Ectodermal cell (in vitro differentiated cells): ENCODE results near the gene KIAA0753.

ENCODE experiments used
- H3K27ac ChIP-seq: 2 replicates; pipeline ENCODE4 v1.7.0; 2013; ENCODE audit warnings: mild to moderate bottlenecking, low read depth, low read length; ENCODE audit not compliant: insufficient read depth, poor library complexity, severe bottlenecking
- H3K27me3 ChIP-seq: 2 replicates; pipeline ENCODE4 v1.7.0; 2013; ENCODE audit warnings: mild to moderate bottlenecking, low read length; ENCODE audit not compliant: insufficient read depth, control insufficient read depth, poor library complexity, severe bottlenecking
- H3K36me3 ChIP-seq: one replicate; pipeline ENCODE4 v1.7.0; 2013; ENCODE audit warnings: low read length; ENCODE audit not compliant: control insufficient read depth, insufficient read depth
- H3K4me1 ChIP-seq: one replicate; pipeline ENCODE4 v1.7.0; 2013; ENCODE audit warnings: low read length; ENCODE audit not compliant: control insufficient read depth, insufficient read depth
- H3K4me3 ChIP-seq: 2 replicates; pipeline ENCODE4 v1.7.0; 2013; ENCODE audit warnings: low read depth, low read length, control low read depth; ENCODE audit not compliant: insufficient read depth
- H3K9me3 ChIP-seq: 2 replicates; pipeline ENCODE4 v1.7.0; 2013; ENCODE audit warnings: mild to moderate bottlenecking, low read length, moderate library complexity; ENCODE audit not compliant: control insufficient read depth
- WGBS, 2 experiments: methylation state at CpG; one replicate each; pipeline ENCODE4 v1.1.7; 2013; ENCODE audit warnings: missing lambda C conversion rate in 2 of 2; 5-methylcytosine and 5-hydroxymethylcytosine counted together

The KIAA0753 gene

DNA sequence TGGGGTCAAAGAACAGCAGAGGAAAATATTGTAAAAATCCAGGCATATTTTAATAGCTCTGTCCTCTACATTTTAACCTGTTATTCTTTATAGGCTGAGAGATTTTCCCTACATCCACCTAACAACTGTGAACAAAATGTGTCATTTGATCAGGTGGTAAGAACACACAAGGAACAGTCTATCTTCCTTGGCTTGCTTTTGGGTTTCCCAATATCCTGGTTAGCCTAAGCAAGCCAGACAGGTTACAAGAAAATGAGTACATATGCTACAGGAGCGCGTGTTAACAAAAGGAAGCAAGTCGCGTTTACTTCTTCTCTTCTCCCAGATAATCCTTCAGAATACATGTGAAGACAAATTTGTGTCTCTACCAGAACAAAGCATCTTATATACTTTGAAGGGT lies 53.2 kb downstream of the KIAA0753 start:
- peaks cover 62% of the 10 kb centered on the region for H3K36me3 ChIP-seq

DNA sequence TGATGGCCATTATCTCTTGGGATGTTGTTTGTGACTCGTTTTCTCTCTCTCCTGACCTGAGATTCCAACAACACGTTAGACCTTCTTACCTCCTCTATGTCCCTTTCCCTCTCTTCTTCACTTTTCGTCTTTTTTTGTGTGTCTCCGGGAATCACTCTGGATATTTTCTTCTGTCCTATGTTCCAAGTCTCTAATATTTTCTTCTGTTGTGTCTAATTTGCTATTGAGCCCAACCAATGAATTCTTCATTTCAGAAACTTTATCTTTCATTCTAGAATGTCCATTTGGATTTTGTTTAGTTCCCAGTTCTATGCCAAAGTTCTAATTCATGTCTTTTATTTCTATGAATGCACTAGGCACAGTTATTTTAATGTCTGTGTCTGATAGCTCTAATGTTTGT lies 57.1 kb downstream of the KIAA0753 start:
- Histone ChIP-seq H3K36me3 (peaks cover 55% of the 10 kb centered on the region), H3K9me3 (peaks cover 8% of the 10 kb centered on the region), H3K27me3 (no peaks in the 10 kb centered on the region), H3K4me1 (no peaks in the 10 kb centered on the region), H3K27ac (no peak overlapping the region), H3K4me3 (no peak overlapping the region)
- WGBS, 2 experiments, result 92 to 98% methylated on average over 4 of the region's 4 CpGs

More for the DNA sequence above, 53.2 kb downstream of the KIAA0753 start:
- H3K27ac ChIP-seq, result no peak overlapping the region
- 95 to 98% methylated on average over 4 of the region's 4 CpGs for WGBS, 2 experiments
- H3K4me3 ChIP-seq, result no peak overlapping the region
- H3K4me1 ChIP-seq, result no peaks in the 10 kb centered on the region
- H3K9me3 ChIP-seq, result peaks cover 8% of the 10 kb centered on the region
- H3K27me3 ChIP-seq, result no peaks in the 10 kb centered on the region

DNA sequence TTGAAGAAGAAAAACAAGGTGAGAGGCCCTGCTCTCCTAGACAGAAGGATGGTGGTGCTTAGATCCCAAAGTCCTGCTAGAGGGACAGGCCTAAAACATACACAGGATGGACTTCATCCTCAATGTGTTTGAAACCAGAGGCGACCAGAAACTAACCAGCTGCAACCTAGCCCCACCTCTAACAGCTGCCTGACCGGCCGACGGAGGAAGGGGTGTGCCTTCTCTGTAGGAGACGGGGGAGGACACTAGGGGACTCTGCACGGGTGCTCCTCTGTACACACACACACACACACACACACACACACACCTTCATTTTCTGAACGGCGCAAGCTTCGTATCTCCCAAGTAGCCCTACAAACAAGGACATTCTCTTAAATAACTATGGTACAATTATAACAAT lies 59.9 kb downstream of the KIAA0753 start:
- Histone ChIP-seq H3K4me3 (no peak overlapping the region), H3K4me1 (peaks cover 2% of the 10 kb centered on the region), H3K27me3 (no peaks in the 10 kb centered on the region), H3K27ac (no peak overlapping the region), H3K36me3 (peaks cover 48% of the 10 kb centered on the region), H3K9me3 (peaks cover 8% of the 10 kb centered on the region)
- 85 to 96% methylated on average over 9 of the region's 9 CpGs for WGBS, 2 experiments

DNA sequence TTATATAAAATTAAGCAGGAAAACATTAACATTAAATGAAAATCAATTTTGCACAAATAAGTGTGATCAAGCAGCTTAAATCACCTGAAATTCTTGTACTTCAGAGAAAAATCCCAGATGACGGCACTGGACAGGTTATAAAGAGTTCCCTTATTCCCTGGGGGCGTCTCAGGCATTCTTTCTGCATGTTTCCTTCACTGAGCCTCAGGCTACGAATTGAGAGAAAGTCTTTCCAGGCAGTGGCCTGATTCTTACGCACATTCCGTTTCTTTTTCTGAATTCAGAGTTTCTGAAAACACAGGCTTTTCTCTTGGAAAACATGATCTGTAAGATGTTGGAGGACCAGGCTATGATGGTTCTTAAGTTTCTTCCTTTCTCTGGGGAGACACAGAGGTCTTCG lies 62.0 kb downstream of the KIAA0753 start:
- Histone ChIP-seq H3K27me3 (no peaks in the 10 kb centered on the region), H3K36me3 (peaks cover 26% of the 10 kb centered on the region), H3K9me3 (peaks cover 7% of the 10 kb centered on the region), H3K4me3 (no peak overlapping the region), H3K4me1 (peaks cover 10% of the 10 kb centered on the region), H3K27ac (no peak overlapping the region)
- WGBS, 2 experiments, result 86 to 89% methylated on average over 6 of the region's 6 CpGs

DNA sequence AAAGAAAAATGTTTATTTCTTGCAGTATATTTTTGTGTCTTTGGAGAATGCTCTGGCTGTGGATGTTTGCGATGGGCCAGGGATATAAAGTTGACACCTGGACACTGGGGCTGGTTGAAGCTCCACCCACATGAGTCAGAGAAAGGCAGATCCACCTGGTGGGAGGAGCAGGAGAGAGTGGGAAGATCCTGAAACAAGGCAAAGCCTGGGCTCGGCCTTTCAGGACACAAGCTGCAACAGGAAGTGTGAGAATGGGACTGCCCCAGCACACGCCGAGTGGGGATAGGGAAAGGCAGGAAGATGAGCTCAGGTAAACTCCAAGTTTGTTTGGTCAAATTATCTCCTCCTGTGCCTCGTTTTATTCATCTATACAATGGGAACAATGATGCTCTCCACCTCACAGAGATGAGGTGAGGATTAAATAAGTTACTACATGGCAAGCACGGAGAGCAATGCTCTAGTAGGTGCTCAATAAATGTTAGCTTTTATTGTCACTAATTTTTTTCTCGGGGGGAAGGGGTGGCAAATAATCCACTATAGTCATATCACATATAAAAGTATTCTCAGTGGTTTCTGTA lies 62.7 kb downstream of the KIAA0753 start:
- Histone ChIP-seq H3K9me3 (no peaks in the 10 kb centered on the region), H3K36me3 (peaks cover 19% of the 10 kb centered on the region), H3K4me3 (no peak overlapping the region), H3K4me1 (peaks cover 10% of the 10 kb centered on the region), H3K27me3 (no peaks in the 10 kb centered on the region), H3K27ac (no peak overlapping the region)
- 89 to 90% methylated on average over 6 to 7 of the region's 7 CpGs for WGBS, 2 experiments

GRCh38 chr17:6576038-6576785 lies 64.3 kb downstream of the KIAA0753 start:
- WGBS, 2 experiments, result 94 to 95% methylated on average over 7 of the region's 7 CpGs
- H3K36me3 ChIP-seq, result peaks cover 9% of the 10 kb centered on the region
- no peak overlapping the region for H3K27ac ChIP-seq
- H3K4me1 ChIP-seq, result peaks cover 13% of the 10 kb centered on the region
- H3K27me3 ChIP-seq, result no peaks in the 10 kb centered on the region
- no peak overlapping the region for H3K4me3 ChIP-seq
- no peaks in the 10 kb centered on the region for H3K9me3 ChIP-seq

- H3K27ac ChIP-seq, result no peak overlapping the region
- H3K4me3 ChIP-seq, result no peak overlapping the region
- peaks cover 19% of the 10 kb centered on the region for H3K4me1 ChIP-seq
- no peaks in the 10 kb centered on the region for H3K9me3 ChIP-seq
- H3K36me3 ChIP-seq, result peaks cover 9% of the 10 kb centered on the region
- 88 to 90% methylated on average over 5 of the region's 5 CpGs for WGBS, 2 experiments
- no peaks in the 10 kb centered on the region for H3K27me3 ChIP-seq
Observed at GRCh38 chr17:6575596-6575988, 64.9 kb downstream of the KIAA0753 start.

DNA sequence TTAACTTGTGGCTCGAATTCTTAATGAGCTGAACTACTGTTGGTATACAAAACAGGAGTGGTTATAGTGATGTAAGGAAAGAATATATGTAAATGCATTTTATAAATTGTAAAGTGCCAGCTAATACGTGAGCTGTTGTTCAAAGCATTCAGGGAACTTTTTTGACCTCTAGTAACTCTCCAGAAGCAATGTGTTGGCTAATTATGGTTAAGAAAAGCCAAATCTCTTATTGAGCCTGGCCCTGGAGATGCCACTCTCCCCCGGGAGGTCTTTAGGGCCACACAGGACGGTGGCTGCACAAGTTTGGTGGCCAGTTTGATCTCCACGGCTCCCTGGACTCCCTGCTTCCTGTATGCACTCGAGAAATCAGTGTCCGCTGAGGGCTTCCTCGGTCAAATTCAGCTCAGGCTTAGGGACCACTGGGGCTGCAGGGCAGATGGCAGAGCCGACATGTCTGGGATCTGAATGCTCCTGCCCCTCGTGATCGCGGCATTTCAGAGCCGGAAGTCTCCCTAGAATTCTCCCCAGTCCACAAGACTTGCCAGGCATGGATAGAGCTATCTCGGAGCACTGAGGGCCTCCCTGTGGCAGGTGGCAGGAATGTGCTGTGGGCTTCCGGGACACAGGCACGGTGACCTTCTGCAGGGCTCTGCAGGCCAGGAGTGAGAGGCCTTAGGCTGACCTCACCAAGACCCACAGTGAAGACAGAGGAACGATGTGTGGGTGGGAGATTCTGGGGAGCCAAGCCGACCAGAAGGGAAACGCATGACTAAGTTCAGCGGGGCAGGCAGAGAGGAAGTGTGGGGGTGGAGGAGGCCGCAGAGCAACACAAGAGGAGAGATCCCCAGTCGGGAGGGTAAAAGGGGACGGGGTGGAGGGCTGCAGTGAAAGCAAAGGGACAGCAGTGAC lies 65.6 kb downstream of the KIAA0753 start:
- Histone ChIP-seq H3K4me3 (no peak overlapping the region), H3K9me3 (no peaks in the 10 kb centered on the region), H3K27me3 (no peaks in the 10 kb centered on the region), H3K27ac (peak overlapping the region; percentile 6), H3K4me1 (peaks cover 19% of the 10 kb centered on the region), H3K36me3 (peaks cover 9% of the 10 kb centered on the region)
- WGBS, 2 experiments, result 77 to 79% methylated on average over 23 of the region's 23 CpGs

DNA sequence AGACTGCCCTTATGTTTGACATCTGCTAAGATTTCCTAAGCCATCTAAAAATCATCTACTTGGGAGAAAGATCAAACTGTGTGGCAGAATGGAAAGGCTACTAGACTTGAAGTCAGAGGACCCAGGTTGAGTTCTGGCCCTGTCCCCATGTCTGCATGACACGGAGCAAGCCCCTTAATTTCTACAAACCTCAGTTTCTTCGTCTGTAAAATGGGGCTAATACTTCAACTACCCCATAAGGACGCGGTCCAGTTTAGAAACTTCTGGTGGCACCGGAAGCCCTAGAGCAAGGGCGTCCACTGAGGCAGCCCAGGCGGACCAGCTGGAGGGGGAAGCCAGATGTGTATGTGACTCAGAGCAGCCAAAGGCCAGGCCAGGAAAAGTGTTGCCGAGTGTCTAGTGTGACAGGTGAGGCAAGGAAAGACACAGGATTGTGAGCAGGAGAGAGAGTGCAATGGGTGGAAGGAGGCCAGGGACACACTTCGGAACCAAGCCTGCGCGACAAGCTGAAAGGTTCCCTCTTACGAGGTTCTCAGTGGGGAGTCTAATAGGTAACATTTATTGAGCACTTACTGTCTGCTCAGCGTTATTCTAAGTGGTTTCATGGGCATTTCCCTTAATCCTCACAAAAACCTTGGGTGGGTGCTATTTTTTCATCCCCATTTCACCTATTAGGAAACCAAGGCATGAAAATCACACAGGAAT lies 66.4 kb downstream of the KIAA0753 start:
- 95 to 96% methylated on average over 13 of the region's 13 CpGs for WGBS, 2 experiments
- Histone ChIP-seq H3K4me1 (peaks cover 19% of the 10 kb centered on the region), H3K9me3 (no peaks in the 10 kb centered on the region), H3K4me3 (no peak overlapping the region), H3K36me3 (peaks cover 9% of the 10 kb centered on the region), H3K27me3 (no peaks in the 10 kb centered on the region), H3K27ac (no peak overlapping the region)
